GM19438 (cell line): ENCODE data around the gene DYNLT2.
"Not testable (repeated sequence)": the region's sequence is repeated elsewhere in the genome, so short reads cannot be mapped to it uniquely, and the experiment has no call there.

Experiments used
- ATAC-seq: cut with Tn5 transposase; IDR thresholded peaks from one replicate; pipeline ENCODE4 v1.9.1; 2021; ENCODE audit warnings: low read depth; ENCODE audit not compliant: unreplicated experiment

Gene DYNLT2

DNA sequence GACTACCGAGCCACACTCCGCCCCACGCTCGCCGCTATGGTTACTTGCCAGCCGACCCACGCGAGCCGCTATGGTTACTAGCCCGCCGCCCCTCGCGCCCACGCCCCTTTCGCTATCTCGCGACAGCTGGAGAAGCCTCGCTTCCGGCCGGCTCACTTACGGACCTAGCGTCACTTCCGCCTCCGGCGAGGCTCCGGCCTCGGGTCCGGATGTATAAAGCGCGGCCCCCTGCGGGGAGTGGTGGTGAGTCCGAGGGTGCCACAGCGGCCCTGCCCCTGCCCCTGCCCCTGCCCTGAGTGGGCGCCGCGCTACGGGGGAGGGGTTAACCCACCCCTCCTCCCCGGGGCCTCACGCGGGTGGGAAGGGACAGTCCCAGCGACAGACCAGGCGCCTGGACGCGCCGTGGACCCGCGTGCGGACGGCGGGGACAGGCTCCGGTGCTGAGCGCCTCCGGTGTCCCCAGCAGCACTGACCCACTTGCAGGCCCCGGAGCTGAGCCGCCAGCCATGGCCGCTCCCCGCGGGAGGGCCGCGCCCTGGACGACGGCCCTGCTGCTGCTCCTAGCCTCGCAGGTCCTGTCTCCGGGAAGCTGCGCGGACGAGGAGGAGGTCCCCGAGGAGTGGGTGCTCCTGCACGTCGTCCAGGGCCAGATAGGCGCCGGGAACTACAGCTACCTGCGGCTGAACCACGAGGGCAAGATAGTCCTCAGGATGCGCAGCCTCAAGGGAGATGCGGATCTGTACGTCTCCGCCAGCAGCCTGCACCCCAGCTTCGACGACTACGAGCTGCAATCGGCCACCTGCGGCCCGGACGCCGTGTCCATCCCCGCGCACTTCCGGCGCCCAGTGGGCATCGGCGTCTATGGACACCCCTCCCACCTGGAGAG is 49.2 kb downstream of the DYNLT2 start, which contains the start of the genes C6orf120 and WDR27:
TSS of gene C6orf120 (plus strand) at position 173 of the 886 bp plus-strand sequence. CDS start at position 507, 334 bp downstream.
TSS of gene WDR27 (minus strand) at position 76 of the 886 bp plus-strand sequence. CDS start 13,024 bp downstream, outside the sequence.
- ATAC-seq: peak; percentile 92

DNA sequence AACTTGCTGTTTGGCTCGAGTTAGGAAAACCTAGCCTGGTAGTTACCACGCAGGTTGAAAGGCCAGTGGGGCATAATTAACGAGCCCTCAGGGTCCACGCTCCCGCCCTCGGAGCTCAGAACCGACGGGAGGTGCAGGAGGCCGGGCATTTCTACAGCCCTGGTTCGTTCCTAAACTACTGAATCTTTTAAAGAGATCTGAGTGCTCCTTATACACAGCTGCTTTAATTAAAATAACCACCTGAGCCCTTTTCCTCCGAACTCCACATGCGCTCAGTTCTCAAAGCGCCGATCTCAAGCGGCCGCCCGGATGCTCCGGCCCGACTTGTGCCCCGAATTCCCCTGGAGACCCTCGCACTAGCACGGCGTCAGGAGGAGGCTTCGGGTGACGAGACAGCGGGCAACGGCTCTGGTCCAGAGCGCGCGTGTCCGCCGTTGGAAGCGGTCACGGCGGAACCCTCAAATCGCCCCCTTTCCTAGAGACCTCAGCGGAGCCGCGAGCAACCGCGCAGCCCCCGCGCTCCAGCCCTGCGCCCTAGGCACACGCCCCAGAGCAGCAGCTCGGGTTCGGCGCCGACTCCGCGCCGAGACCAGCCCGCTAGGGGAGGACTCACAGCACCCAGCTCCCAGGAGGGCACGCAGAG is 49.9 kb downstream of the DYNLT2 start:
- ATAC-seq: peak; percentile 12

DNA sequence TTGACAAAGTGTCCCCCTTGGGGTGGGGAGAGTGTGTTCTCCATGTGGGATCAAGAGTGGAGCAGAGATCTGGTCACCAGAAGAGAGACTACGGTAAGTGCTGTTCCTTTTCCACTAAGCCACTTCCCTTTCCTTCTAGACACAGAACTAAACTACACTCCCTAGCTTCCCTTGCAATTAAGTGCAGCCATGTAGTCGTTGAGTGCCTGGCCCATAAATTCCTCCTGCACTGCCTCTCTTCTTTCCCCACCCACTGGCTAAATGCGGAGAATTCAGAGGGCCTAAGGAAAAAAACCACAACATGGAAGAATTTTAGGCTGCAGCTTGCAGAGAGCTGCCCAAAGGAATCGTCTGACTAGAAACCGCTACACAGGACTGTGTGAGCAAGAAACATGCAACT is 51.1 kb downstream of the DYNLT2 start:
- ATAC-seq: no peak

DNA sequence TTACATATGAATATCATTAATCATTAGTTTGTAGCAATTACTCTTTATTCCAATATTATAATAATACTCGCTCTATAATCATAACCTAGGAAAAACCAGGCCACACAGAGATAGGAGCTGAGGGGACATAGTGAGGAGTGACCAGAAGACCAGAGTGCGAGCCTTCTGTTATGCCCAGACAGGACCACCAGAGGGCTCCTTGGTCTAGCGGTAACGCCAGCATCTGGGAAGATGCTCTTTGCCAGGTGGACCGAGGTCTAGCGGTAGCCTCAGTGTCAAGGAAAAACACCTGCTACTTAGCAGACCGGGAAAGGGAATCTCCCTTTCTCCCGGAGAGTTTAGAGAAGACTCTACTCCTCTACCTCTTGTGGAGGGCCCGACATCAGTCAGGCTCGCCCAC is 54.3 kb downstream of the DYNLT2 start:
- not testable (repeated sequence) for ATAC-seq

GRCh38 chr6:169695131-169695530 is 56.2 kb downstream of the DYNLT2 start:
- ATAC-seq: no peak

- ATAC-seq: no peak
Measured at GRCh38 chr6:169692516-169692915, 58.9 kb downstream of the DYNLT2 start.

DNA sequence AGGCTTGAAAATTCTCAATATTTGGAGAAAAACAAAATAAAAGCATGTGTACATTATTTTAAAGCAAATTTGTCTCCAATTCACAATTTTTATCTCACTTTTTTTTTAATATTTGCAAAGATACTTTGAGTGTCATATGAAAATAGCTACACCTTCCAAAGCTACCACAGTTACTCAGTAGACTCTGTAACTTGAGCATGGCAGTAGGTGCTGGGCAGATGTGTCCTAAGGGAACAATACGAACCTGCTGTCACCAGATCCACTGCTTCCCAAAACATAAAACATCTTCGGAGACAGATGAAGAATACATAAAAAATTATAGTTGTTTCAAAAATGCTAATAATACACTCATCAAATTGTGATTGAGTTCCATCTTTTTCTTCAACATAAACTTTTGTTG is 60.1 kb downstream of the DYNLT2 start:
- ATAC-seq: no peak
